Measurements from ENCODE around the gene EPM2A. TPM values are rescaled to one million over a fixed set of nuclear protein-coding genes. Genes with fewer than 3 reads are reported as not detected.
A peak's percentile ranks its signal among the peaks of the same experiment; 100 is the strongest.

The EPM2A gene
- total RNA-seq, 1 donor = 11.6 TPM

- Histone ChIP-seq H3K9me3 (ENCODE audit: low read depth, low read length) (no peaks in the 10 kb centered on the region), H2AFZ (ENCODE audit: low read length) (no peak overlapping the region), H3K4me1 (ENCODE audit: insufficient read depth, low read length) (no peaks in the 10 kb centered on the region), H4K20me1 (ENCODE audit: insufficient read depth, low read length) (no peaks in the 10 kb centered on the region), H3K4me3 (ENCODE audit: insufficient read depth, low read length) (no peak overlapping the region), H3K79me2 (ENCODE audit: insufficient read depth, low read length) (no peaks in the 10 kb centered on the region), H3K36me3 (ENCODE audit: insufficient read depth, low read length) (no peaks in the 10 kb centered on the region), H3K27ac (ENCODE audit: low read depth, low read length) (no peak overlapping the region), H3K27me3 (ENCODE audit: insufficient read depth, low read length) (no peaks in the 10 kb centered on the region), H3K4me2 (ENCODE audit: insufficient read depth, low read length) (no peak overlapping the region)
- TF ChIP-seq CTCF (IDR thresholded peaks at IDR 0.05; ENCODE audit: extremely low read depth, low read depth, low read length) = no peak
- DNase-seq (ENCODE audit: insufficient read length, low spot score, missing footprints) = no peak
Observed at GRCh38 chr6:145711372-145711771, 23.9 kb downstream of the EPM2A start.

GRCh38 chr6:145707397-145707796 is 27.9 kb downstream of the EPM2A start:
- Histone ChIP-seq H3K9me3 (ENCODE audit: low read depth, low read length) (no peaks in the 10 kb centered on the region), H3K4me2 (ENCODE audit: insufficient read depth, low read length) (no peak overlapping the region), H2AFZ (ENCODE audit: low read length) (no peak overlapping the region), H3K27me3 (ENCODE audit: insufficient read depth, low read length) (no peaks in the 10 kb centered on the region), H3K27ac (ENCODE audit: low read depth, low read length) (no peak overlapping the region), H3K79me2 (ENCODE audit: insufficient read depth, low read length) (no peaks in the 10 kb centered on the region), H4K20me1 (ENCODE audit: insufficient read depth, low read length) (no peaks in the 10 kb centered on the region), H3K4me1 (ENCODE audit: insufficient read depth, low read length) (peaks cover 5% of the 10 kb centered on the region), H3K36me3 (ENCODE audit: insufficient read depth, low read length) (no peaks in the 10 kb centered on the region), H3K4me3 (ENCODE audit: insufficient read depth, low read length) (no peak overlapping the region)
- DNase-seq (ENCODE audit: insufficient read length, low spot score, missing footprints) = no peak
- no peak for TF ChIP-seq CTCF (IDR thresholded peaks at IDR 0.05; ENCODE audit: extremely low read depth, low read depth, low read length)

GRCh38 chr6:145705561-145705960 is 29.8 kb downstream of the EPM2A start:
- no peak overlapping the region for H3K4me2 ChIP-seq (ENCODE audit: insufficient read depth, low read length)
- H3K79me2 ChIP-seq (ENCODE audit: insufficient read depth, low read length) = no peaks in the 10 kb centered on the region
- peaks cover 5% of the 10 kb centered on the region for H3K4me1 ChIP-seq (ENCODE audit: insufficient read depth, low read length)
- no peaks in the 10 kb centered on the region for H3K9me3 ChIP-seq (ENCODE audit: low read depth, low read length)
- no peaks in the 10 kb centered on the region for H3K27me3 ChIP-seq (ENCODE audit: insufficient read depth, low read length)
- no peak overlapping the region for H3K4me3 ChIP-seq (ENCODE audit: insufficient read depth, low read length)
- H3K27ac ChIP-seq (ENCODE audit: low read depth, low read length) = no peak overlapping the region
- no peaks in the 10 kb centered on the region for H4K20me1 ChIP-seq (ENCODE audit: insufficient read depth, low read length)
- H2AFZ ChIP-seq (ENCODE audit: low read length) = peak overlapping the region; percentile 85
- no peaks in the 10 kb centered on the region for H3K36me3 ChIP-seq (ENCODE audit: insufficient read depth, low read length)
- no peak for DNase-seq (ENCODE audit: insufficient read length, low spot score, missing footprints)
- no peak for TF ChIP-seq CTCF (IDR thresholded peaks at IDR 0.05; ENCODE audit: extremely low read depth, low read depth, low read length)

GRCh38 chr6:145704143-145704781 is 31.1 kb downstream of the EPM2A start:
- Histone ChIP-seq H3K27ac (ENCODE audit: low read depth, low read length) (no peak overlapping the region), H3K79me2 (ENCODE audit: insufficient read depth, low read length) (no peaks in the 10 kb centered on the region), H3K4me3 (ENCODE audit: insufficient read depth, low read length) (no peak overlapping the region), H3K27me3 (ENCODE audit: insufficient read depth, low read length) (no peaks in the 10 kb centered on the region), H3K4me1 (ENCODE audit: insufficient read depth, low read length) (peaks cover 10% of the 10 kb centered on the region), H3K9me3 (ENCODE audit: low read depth, low read length) (no peaks in the 10 kb centered on the region), H3K36me3 (ENCODE audit: insufficient read depth, low read length) (no peaks in the 10 kb centered on the region), H4K20me1 (ENCODE audit: insufficient read depth, low read length) (no peaks in the 10 kb centered on the region), H2AFZ (ENCODE audit: low read length) (no peak overlapping the region), H3K4me2 (ENCODE audit: insufficient read depth, low read length) (peak overlapping the region; percentile 17)
- peak; percentile 57 for DNase-seq (ENCODE audit: insufficient read length, low spot score, missing footprints)
- TF ChIP-seq CTCF (IDR thresholded peaks at IDR 0.05; ENCODE audit: extremely low read depth, low read depth, low read length) = peak; percentile 62

Data from osteoblast (primary cell).